K562 (cell line): ENCODE measurements around the gene TJP3. TPM values are rescaled to one million over a fixed set of nuclear protein-coding genes. Genes with fewer than 3 reads are reported as not detected.

Experiments used
- ELF2 ChIP-seq: fragments of 250-450 bp; sonication (Bioruptor Pico); IDR thresholded peaks from 2 replicates; pipeline ENCODE4 v1.5.0; 2021; ENCODE audit warnings: mild to moderate bottlenecking
- FOS ChIP-seq: IDR thresholded peaks from 3 replicates; pipeline ENCODE4 v1.6.1; 2011; ENCODE audit not compliant: insufficient read length; ENCODE audit errors: extremely low read depth
- HMGN3 ChIP-seq: IDR thresholded peaks from 2 replicates; pipeline ENCODE4 v1.6.1; 2011; ENCODE audit warnings: borderline replicate concordance, low read depth, mild to moderate bottlenecking, mixed read lengths, low read length; ENCODE audit not compliant: insufficient read length; ENCODE audit errors: extremely low read depth
- ILF3 ChIP-seq: fragments of 450-650 bp; IDR thresholded peaks from 2 replicates; pipeline ENCODE4 v1.6.1; 2018; ENCODE audit warnings: antibody characterized with exemption, mild to moderate bottlenecking, moderate library complexity, borderline replicate concordance
- MYC ChIP-seq, 2 experiments: fragments of 250-450 bp in 1 of 2; sonication (Bioruptor Pico) in 1 of 2; IDR thresholded peaks; 2 replicates each; pipeline versions ENCODE4 v1.5.1 to v1.6.1; 2012 to 2021; ENCODE audit warnings: low read depth in 2 of 2, borderline replicate concordance in 1 of 2, improper control_type of control experiment in 1 of 2, low read length in 1 of 2, mild to moderate bottlenecking in 1 of 2, moderate library complexity in 1 of 2
- NEUROD1 ChIP-seq: fragments of 150-350 bp; IDR thresholded peaks from 2 replicates; pipeline ENCODE4 v1.6.1; 2014; ENCODE audit warnings: borderline replicate concordance, low read length, low read depth; ENCODE audit not compliant: partially characterized antibody
- NRF1 ChIP-seq, 2 experiments: fragments of 450-650 bp; IDR thresholded peaks in 1 of 2; conservative IDR thresholded peaks in 1 of 2; 2 replicates each; pipeline ENCODE4 v1.6.1; 2014; ENCODE audit warnings: mild to moderate bottlenecking in 2 of 2
- POLR2G ChIP-seq: fragments of 200-400 bp; formaldehyde crosslinking; IDR thresholded peaks from 2 replicates; pipeline ENCODE4 v1.6.1; 2017; ENCODE audit warnings: low read depth, mild to moderate bottlenecking, antibody characterized with exemption, low read length, moderate library complexity
- RBM25 ChIP-seq: fragments of 200-400 bp; formaldehyde crosslinking; IDR thresholded peaks from 2 replicates; pipeline ENCODE4 v1.6.1; 2018; ENCODE audit warnings: low read length, low read depth, moderate library complexity; ENCODE audit not compliant: severe bottlenecking
- RUNX1 ChIP-seq: sonication (generic); IDR thresholded peaks from 2 replicates; pipeline ENCODE4 v1.6.1; 2016; ENCODE audit warnings: antibody characterized with exemption, low read depth
- SMAD3 ChIP-seq: fragments of 450-650 bp; formaldehyde crosslinking; conservative IDR thresholded peaks from 2 replicates; pipeline ENCODE4 v1.4.0; 2020; ENCODE audit warnings: mild to moderate bottlenecking
- SRF ChIP-seq, 2 experiments: fragments of 250-450, 450-650 bp in 1 of 2; sonication (Bioruptor Pico) in 1 of 2; sonication (generic) in 1 of 2; formaldehyde crosslinking; IDR thresholded peaks; 2 replicates each; pipeline versions ENCODE4 v1.5.0 to v1.5.1; 2020 to 2022; ENCODE audit warnings: mild to moderate bottlenecking in 1 of 2, missing genetic modification reagents in 1 of 2
- TBL1XR1 ChIP-seq, 2 experiments: IDR thresholded peaks; 2 replicates each; pipeline ENCODE4 v1.6.1; 2012; ENCODE audit warnings: improper control_type of control experiment in 2 of 2, low read length in 2 of 2, mild to moderate bottlenecking in 1 of 2
- ZBTB12 ChIP-seq: fragments of 250-450 bp; sonication (Bioruptor Pico); IDR thresholded peaks from 2 replicates; pipeline ENCODE4 v1.4.0; 2020
- ZNF79 ChIP-seq: fragments of 250-450 bp; sonication (Bioruptor Pico); IDR thresholded peaks from 2 replicates; pipeline ENCODE4 v1.4.0; 2020; ENCODE audit warnings: low read depth, mild to moderate bottlenecking, moderate library complexity
- polyA plus RNA-seq, 8 experiments: library from polyadenylated mRNA; depleted of rRNA in 4 of 8; stranded (reverse) in 5 of 8; unstranded in 3 of 8; fragments of >200 nt; fragmentation: Nextera tagmentation in 2 of 8; fragmentation: Illumina TruSeq in 1 of 8; extraction: Ambion mirVana in 2 of 8; extraction: Trizol in 1 of 8; gene quantifications; 2 replicates each; pipeline versions ENCODE4 v1.2.1 to v1.2.3, GENCODE V29; 2011 to 2014; ENCODE audit warnings: inconsistent platforms in 1 of 8, missing spikeins in 1 of 8
- total RNA-seq, 7 experiments: library from RNA; depleted of rRNA in 6 of 7; stranded (reverse); fragments of >200 nt in 6 of 7; fragmentation: Illumina TruSeq in 2 of 7; extraction: Trizol in 2 of 7; gene quantifications; 2 replicates each; pipeline versions ENCODE4 v1.2.1 to v1.2.3, GENCODE V29; 2011 to 2021; ENCODE audit warnings: low replicate concordance in 1 of 7
- TF ChIP-seq, protein P1 (sequence below): fragments of 450-650 bp; IDR thresholded peaks from 2 replicates; pipeline ENCODE4 v1.6.1; 2014; ENCODE audit warnings: low read depth, mild to moderate bottlenecking, moderate library complexity, borderline replicate concordance
- TF ChIP-seq, protein P2 (sequence below): fragments of 450-650 bp; formaldehyde crosslinking; conservative IDR thresholded peaks from 2 replicates; pipeline ENCODE4 v1.4.0; 2022; ENCODE audit warnings: mild to moderate bottlenecking, missing genetic modification characterization
- TF ChIP-seq, protein P3 (sequence below): sonication (generic); formaldehyde crosslinking; IDR thresholded peaks from 2 replicates; pipeline ENCODE4 v1.8.1; 2023; ENCODE audit warnings: mild to moderate bottlenecking, missing genetic modification reagents, moderate library complexity

TJP3 gene
- total and polyA plus RNA-seq, 9 of the 15 experiments (the other 6 are each of a cell fraction or from before 2014, with no cell fraction given), result 0.11 to 2.4 (median 0.57) TPM; not detected in 1

DNA sequence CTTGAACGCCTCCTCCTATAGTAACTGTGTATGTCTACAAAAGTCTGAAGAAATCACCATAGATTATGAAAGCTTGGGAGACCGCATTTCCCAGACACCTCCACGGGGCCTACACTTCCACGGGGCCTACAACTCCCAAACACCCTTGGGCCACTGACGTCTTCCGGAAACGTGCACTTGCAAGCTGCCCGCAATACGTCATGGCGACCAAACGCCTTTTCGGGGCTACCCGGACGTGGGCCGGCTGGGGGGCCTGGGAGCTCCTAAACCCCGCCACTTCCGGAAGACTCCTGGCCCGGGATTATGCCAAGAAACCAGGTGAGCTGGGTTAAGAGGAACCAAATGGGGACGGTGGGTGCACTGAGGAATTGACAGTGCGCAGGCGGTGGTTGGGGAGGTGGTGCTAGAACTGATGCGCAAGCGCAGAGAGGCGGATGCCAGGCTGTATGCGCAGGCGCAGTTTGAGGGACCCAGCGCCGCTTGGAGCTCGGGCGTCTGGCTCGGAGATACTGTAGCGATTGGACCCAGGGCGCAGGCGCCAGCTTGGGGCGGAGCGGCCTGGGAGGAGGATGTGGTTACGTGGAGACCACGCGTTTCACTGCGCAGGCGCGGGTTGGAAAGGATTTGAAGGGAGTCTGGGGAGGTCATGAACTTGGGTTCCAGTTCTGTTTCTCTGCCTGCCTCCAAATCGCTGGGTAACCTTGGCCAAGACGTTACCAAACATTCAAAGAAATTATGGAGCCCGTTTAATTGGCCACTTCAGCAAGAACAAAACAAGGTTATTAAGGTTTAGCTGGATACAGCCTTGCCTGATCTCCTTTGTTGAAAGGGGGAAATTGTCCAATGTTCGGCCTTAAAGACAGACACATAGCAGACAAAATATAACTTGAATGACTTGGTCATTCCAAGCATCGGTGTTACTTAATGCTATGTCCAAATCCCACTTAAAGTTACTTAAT lies 54.6 kb downstream of the TJP3 start, which contains the start of gene MRPL54 (continued):
- 0 out of 2 replicates have a peak, but pooled peaks have one; percentile 55 for TF ChIP-seq ILF3
- TF ChIP-seq ELF2, result peak; percentile 82
- TF ChIP-seq, protein P1, sequence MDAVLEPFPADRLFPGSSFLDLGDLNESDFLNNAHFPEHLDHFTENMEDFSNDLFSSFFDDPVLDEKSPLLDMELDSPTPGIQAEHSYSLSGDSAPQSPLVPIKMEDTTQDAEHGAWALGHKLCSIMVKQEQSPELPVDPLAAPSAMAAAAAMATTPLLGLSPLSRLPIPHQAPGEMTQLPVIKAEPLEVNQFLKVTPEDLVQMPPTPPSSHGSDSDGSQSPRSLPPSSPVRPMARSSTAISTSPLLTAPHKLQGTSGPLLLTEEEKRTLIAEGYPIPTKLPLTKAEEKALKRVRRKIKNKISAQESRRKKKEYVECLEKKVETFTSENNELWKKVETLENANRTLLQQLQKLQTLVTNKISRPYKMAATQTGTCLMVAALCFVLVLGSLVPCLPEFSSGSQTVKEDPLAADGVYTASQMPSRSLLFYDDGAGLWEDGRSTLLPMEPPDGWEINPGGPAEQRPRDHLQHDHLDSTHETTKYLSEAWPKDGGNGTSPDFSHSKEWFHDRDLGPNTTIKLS, result peak; percentile 94
- peak; percentile 94 for TF ChIP-seq MYC (IDR thresholded peaks at IDR 0.05; ENCODE audit: low read depth, low read length)
- TF ChIP-seq MYC (CRISPR knock-in tag; IDR thresholded peaks at IDR 0.05; ENCODE audit: borderline replicate concordance, low read depth), result no peak; the same call in 1 of the 2 replicates
- TF ChIP-seq FOS, result no peak
- peak; percentile 89 for TF ChIP-seq ZBTB12 (CRISPR knock-in tag)
- TF ChIP-seq TBL1XR1 (IDR thresholded peaks at IDR 0.05; ENCODE audit: low read length in 2 of 2), result peak; percentile 25 to 83; a peak in 1 of 4 replicates
- TF ChIP-seq, protein P2, sequence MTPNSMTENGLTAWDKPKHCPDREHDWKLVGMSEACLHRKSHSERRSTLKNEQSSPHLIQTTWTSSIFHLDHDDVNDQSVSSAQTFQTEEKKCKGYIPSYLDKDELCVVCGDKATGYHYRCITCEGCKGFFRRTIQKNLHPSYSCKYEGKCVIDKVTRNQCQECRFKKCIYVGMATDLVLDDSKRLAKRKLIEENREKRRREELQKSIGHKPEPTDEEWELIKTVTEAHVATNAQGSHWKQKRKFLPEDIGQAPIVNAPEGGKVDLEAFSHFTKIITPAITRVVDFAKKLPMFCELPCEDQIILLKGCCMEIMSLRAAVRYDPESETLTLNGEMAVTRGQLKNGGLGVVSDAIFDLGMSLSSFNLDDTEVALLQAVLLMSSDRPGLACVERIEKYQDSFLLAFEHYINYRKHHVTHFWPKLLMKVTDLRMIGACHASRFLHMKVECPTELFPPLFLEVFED, result 0 out of 2 replicates have a peak, but pooled peaks have one; percentile 30
- peak; percentile 100 for TF ChIP-seq NRF1 (conservative IDR thresholded peaks at IDR 0.05 in 1 of 2, IDR thresholded peaks at IDR 0.05 in 1 of 2)
- TF ChIP-seq SRF (CRISPR knock-in tag; IDR thresholded peaks at IDR 0.05), result peak in 1 of 2 experiments; percentile 83; a peak in 2 of 4 replicates
- 0 out of 2 replicates have a peak, but pooled peaks have one; percentile 10 for TF ChIP-seq RUNX1
- peak; percentile 77 for TF ChIP-seq SMAD3
- TF ChIP-seq NEUROD1, result peak; percentile 64
- TF ChIP-seq HMGN3, result peak; percentile 60
- TF ChIP-seq POLR2G, result peak; percentile 93
- TF ChIP-seq, protein P3, sequence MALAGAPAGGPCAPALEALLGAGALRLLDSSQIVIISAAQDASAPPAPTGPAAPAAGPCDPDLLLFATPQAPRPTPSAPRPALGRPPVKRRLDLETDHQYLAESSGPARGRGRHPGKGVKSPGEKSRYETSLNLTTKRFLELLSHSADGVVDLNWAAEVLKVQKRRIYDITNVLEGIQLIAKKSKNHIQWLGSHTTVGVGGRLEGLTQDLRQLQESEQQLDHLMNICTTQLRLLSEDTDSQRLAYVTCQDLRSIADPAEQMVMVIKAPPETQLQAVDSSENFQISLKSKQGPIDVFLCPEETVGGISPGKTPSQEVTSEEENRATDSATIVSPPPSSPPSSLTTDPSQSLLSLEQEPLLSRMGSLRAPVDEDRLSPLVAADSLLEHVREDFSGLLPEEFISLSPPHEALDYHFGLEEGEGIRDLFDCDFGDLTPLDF, result 0 out of 2 replicates have a peak, but pooled peaks have one; percentile 6
- TF ChIP-seq ZNF79 (CRISPR knock-in tag), result no peak
- peak; percentile 47 for TF ChIP-seq RBM25
